Lower leg skin (tissue), 3 donors: ENCODE measurements around the gene CADM4.

Experiments used
- CTCF ChIP-seq, 3 donors: fragments of 450-650 bp; IDR thresholded peaks; one replicate each; pipeline ENCODE4 v1.5.1; 2016; ENCODE audit warnings: antibody characterized with exemption in 3 of 3, mild to moderate bottlenecking in 3 of 3, moderate library complexity in 2 of 3
- POLR2A ChIP-seq, 2 donors: fragments of 450-650 bp; IDR thresholded peaks; one replicate each; pipeline ENCODE4 v1.6.1; 2016 to 2017; ENCODE audit warnings: antibody characterized with exemption in 2 of 2, mild to moderate bottlenecking in 1 of 2, moderate library complexity in 1 of 2

GRCh38 chr19:43642531-43642930 is 2.9 kb upstream of the CADM4 start:
- TF ChIP-seq CTCF (IDR thresholded peaks at IDR 0.05), result no peak
- no peak for TF ChIP-seq POLR2A (IDR thresholded peaks at IDR 0.05)
